Measurements from ENCODE around the gene HS6ST3.

GRCh38 chr13:96690998-96691397 is 601.1 kb downstream of the HS6ST3 start:
- TF ChIP-seq CTCF (conservative IDR thresholded peaks at IDR 0.05 in 1 of 2, IDR thresholded peaks at IDR 0.05 in 1 of 2; ENCODE audit: low read depth in 1 of 2, low read length in 2 of 2) (no peak), EZH2 (IDR thresholded peaks at IDR 0.05; ENCODE audit: low read length, missing control alignments) (no peak)
